Ovary (tissue), 9 donors: Measurements from ENCODE around the gene DTX1. TPM values are rescaled to one million over a fixed set of nuclear protein-coding genes. Genes with fewer than 3 reads are reported as not detected.

Experiments
- DNase-seq, 5 donors: peaks; one replicate each; pipeline ENCODE4 v3.0.0-alpha.2; 2019 to 2020
- H3K27ac ChIP-seq, 2 donors: fragments of 200-600 bp; one replicate each; pipeline versions ENCODE4 v1.5.1 to v1.8.0; 2019 to 2022
- H3K27me3 ChIP-seq: fragments of 200-600 bp; one replicate; pipeline ENCODE4 v1.8.0; 2022
- H3K36me3 ChIP-seq: fragments of 200-600 bp; sonication (generic); one replicate; pipeline ENCODE4 v1.5.1; 2019
- H3K4me1 ChIP-seq: one replicate; pipeline ENCODE4 v1.8.1; 2013; ENCODE audit warnings: mild to moderate bottlenecking, moderate library complexity; ENCODE audit not compliant: insufficient read depth
- H3K4me3 ChIP-seq: fragments of 200-600 bp; sonication (generic); one replicate; pipeline ENCODE4 v1.5.1; 2017
- H3K9me3 ChIP-seq, 2 donors: fragments of 200-600 bp in 1 of 2; sonication (generic) in 1 of 2; one replicate each; pipeline versions ENCODE4 v1.5.1 to v1.8.1; 2013 to 2019; ENCODE audit warnings: mild to moderate bottlenecking in 1 of 2, moderate library complexity in 1 of 2
- EP300 ChIP-seq: sonication (generic); formaldehyde crosslinking; IDR thresholded peaks from one replicate; pipeline ENCODE4 v1.6.1; 2017; ENCODE audit warnings: antibody characterized with exemption
- POLR2A ChIP-seq: fragments of 450-650 bp; IDR thresholded peaks from one replicate; pipeline ENCODE4 v1.6.1; 2017; ENCODE audit warnings: antibody characterized with exemption, mild to moderate bottlenecking, moderate library complexity
- WGBS, 3 donors: extraction: QIAGEN DNeasy Blood & Tissue Kit in 1 of 3; methylation state at CpG; one replicate each; pipeline versions ENCODE4 v1.1.5 to v1.1.7; 2013 to 2017; 5-methylcytosine and 5-hydroxymethylcytosine counted together
- intact Hi-C, 4 donors: fragments of 100-400 bp; cut with DNase I; formaldehyde crosslinking; loops; one replicate each; pipeline versions ENCODE4 v1.11.0 to v1.15.1; 2022 to 2023
- polyA plus RNA-seq, 2 donors: library from polyadenylated mRNA; stranded (reverse); fragments of 200-250 nt in 1 of 2; fragments of 350-450 nt in 1 of 2; fragmentation: Illumina TruSeq in 1 of 2; extraction: RNeasy Lipid Tissue Mini Kit (QIAGEN cat#74804) in 1 of 2; gene quantifications; one replicate each; pipeline ENCODE4 v1.2.3, GENCODE V29; 2013 to 2014
- total RNA-seq, 7 donors: library from RNA; depleted of rRNA in 2 of 7; stranded (reverse); fragments of >200 nt in 2 of 7; fragmentation: NEBNext Ultra II Directional in 3 of 7; extraction: Animal tissue kit (Norgen Biotek cat#: 25700) in 3 of 7; gene quantifications; one replicate each; pipeline versions ENCODE4 v1.1.0 to v1.2.4, GENCODE V29; 2016 to 2023
- TF ChIP-seq, protein P1 (sequence below), 3 donors: fragments of 450-650 bp in 2 of 3; fragments of 200-600 bp in 1 of 3; IDR thresholded peaks; one replicate each; pipeline versions ENCODE4 v1.5.1 to v1.8.0; 2016 to 2022; ENCODE audit warnings: antibody characterized with exemption in 3 of 3, mild to moderate bottlenecking in 1 of 3
- donor health status: DM: no; HTN: no; CAD: no; lungs with moderate emphysema.
- donor health status: DM: no; HTN: no; CAD: no.
- donor health status: Bipolar disorder and iron deficiency.
- donor health status: DM: yes; HTN: yes; CAD: no.
- donor health status: DM: no; HTN: no; CAD: no.
- donor health status: DM: yes; HTN: yes; CAD: no.

DTX1 gene
- total and polyA plus RNA-seq, 9 donors: 0.56 to 5.5 (median 1.6) TPM

DNA sequence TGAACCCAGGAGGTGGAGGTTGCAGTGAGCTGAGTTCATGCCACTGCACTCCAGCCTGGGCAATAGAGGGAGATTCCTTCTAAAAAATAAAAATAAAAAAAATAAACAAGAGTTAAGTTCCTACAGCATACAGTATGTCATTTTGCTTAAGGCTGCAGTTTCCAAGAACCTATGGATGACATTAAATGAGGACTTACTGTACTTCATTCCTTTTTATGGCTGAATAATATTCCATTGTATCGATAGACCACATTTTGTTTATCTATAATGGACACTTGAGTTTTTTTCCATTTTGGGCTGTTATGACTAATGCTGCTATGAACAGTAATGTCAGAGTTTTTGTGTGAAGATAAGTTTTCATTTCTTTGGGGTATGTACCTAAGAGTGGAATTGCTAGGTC lies 61.6 kb downstream of the DTX1 start:
- TF ChIP-seq, protein P1, sequence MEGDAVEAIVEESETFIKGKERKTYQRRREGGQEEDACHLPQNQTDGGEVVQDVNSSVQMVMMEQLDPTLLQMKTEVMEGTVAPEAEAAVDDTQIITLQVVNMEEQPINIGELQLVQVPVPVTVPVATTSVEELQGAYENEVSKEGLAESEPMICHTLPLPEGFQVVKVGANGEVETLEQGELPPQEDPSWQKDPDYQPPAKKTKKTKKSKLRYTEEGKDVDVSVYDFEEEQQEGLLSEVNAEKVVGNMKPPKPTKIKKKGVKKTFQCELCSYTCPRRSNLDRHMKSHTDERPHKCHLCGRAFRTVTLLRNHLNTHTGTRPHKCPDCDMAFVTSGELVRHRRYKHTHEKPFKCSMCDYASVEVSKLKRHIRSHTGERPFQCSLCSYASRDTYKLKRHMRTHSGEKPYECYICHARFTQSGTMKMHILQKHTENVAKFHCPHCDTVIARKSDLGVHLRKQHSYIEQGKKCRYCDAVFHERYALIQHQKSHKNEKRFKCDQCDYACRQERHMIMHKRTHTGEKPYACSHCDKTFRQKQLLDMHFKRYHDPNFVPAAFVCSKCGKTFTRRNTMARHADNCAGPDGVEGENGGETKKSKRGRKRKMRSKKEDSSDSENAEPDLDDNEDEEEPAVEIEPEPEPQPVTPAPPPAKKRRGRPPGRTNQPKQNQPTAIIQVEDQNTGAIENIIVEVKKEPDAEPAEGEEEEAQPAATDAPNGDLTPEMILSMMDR (IDR thresholded peaks at IDR 0.05): no peak
- TF ChIP-seq EP300: no peak
- TF ChIP-seq POLR2A: no peak
- 91 to 98% (median 94%) methylated on average over 1 of the region's 1 CpG for WGBS, 3 donors
- Histone ChIP-seq H3K27ac (no peak overlapping the region), H3K4me3 (no peak overlapping the region), H3K36me3 (no peaks in the 10 kb centered on the region), H3K9me3 (peaks cover 0 to 3% of the 10 kb centered on the region in 2 donors), H3K4me1 (no peaks in the 10 kb centered on the region), H3K27me3 (no peaks in the 10 kb centered on the region)
- intact Hi-C loops: no loop called here
- DNase-seq: no peak

- DNase-seq: no peak
These were observed 63.6 kb downstream of the DTX1 start for GRCh38 chr12:113119980-113120669.

GRCh38 chr12:113120670-113121370 lies 64.3 kb downstream of the DTX1 start:
- H3K9me3 ChIP-seq: peaks cover 0 to 3% of the 10 kb centered on the region in 2 donors
- 55 to 84% (median 74%) methylated on average over 3 of the region's 3 CpGs for WGBS, 3 donors
- H3K27ac ChIP-seq: no peak overlapping the region
- H3K27me3 ChIP-seq: no peaks in the 10 kb centered on the region
- no peak for DNase-seq
- no peak overlapping the region for H3K4me3 ChIP-seq
- no peaks in the 10 kb centered on the region for H3K36me3 ChIP-seq
- intact Hi-C loops: no loop called here
- no peak for TF ChIP-seq POLR2A
- TF ChIP-seq EP300: no peak
- TF ChIP-seq, protein P1 (IDR thresholded peaks at IDR 0.05): no peak
- H3K4me1 ChIP-seq: no peaks in the 10 kb centered on the region

More at GRCh38 chr12:113119980-113120669, 63.6 kb downstream of the DTX1 start:
- 27 to 34% (median 32%) methylated on average over 4 of the region's 4 CpGs for WGBS, 3 donors
- intact Hi-C loops: no loop called here
- TF ChIP-seq, protein P1 (IDR thresholded peaks at IDR 0.05): no peak
- TF ChIP-seq POLR2A (no peak), EP300 (no peak)
- no peaks in the 10 kb centered on the region for H3K4me1 ChIP-seq
- H3K27me3 ChIP-seq: no peaks in the 10 kb centered on the region
- H3K4me3 ChIP-seq: no peak overlapping the region
- peaks cover 0 to 3% of the 10 kb centered on the region in 2 donors for H3K9me3 ChIP-seq
- H3K36me3 ChIP-seq: no peaks in the 10 kb centered on the region
- no peak overlapping the region for H3K27ac ChIP-seq

DNA sequence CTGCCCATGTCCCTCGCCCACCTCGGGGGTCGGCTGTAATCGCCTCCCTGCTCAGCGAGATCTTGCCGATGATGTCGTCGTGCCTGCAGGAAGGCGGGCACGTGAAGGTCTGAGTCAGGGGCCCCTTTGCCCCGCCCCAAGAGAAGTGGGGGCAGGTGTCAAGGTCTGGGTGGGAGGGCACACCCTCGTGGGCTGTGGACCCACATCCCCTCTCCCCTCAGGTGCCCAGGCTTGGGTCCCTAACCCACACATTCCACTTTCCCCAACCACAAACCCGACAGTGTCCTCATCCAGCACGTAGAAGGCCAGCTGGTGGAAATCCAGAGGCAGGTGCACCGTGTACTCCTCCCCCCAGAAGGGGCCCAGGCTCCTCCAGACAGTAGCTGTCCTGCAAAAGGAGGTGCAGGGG lies 71.3 kb downstream of the DTX1 start:
- TF ChIP-seq, protein P1 (IDR thresholded peaks at IDR 0.05): no peak
- TF ChIP-seq POLR2A (no peak), EP300 (no peak)
- no peaks in the 10 kb centered on the region for H3K4me1 ChIP-seq
- no peaks in the 10 kb centered on the region for H3K9me3 ChIP-seq
- 17 to 22% (median 19%) methylated on average over 15 of the region's 15 CpGs for WGBS, 3 donors
- DNase-seq: no peak
- H3K27ac ChIP-seq: no peak overlapping the region
- intact Hi-C loops: no loop called here
- no peaks in the 10 kb centered on the region for H3K36me3 ChIP-seq
- H3K4me3 ChIP-seq: no peak overlapping the region
- no peaks in the 10 kb centered on the region for H3K27me3 ChIP-seq
